ENCODE results near the gene DNASE2.

Gene DNASE2

DNA sequence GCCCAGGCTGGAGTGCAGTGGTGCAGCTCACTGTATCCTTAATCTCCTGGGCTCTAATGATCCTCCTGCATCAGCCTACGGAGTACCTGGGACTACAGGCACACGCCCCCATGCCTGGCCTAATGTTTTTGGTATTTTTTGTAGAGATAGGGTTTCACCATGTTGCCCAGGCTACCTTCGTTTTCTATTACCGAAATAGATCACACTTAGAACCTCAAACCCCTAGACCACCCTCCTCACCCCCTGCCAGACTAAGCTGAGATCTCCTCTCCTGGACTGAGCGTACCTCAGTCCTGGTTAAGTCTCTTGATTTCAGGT lies 5.4 kb upstream of the DNASE2 start:
- DNase-seq: peak; percentile 48

DNA sequence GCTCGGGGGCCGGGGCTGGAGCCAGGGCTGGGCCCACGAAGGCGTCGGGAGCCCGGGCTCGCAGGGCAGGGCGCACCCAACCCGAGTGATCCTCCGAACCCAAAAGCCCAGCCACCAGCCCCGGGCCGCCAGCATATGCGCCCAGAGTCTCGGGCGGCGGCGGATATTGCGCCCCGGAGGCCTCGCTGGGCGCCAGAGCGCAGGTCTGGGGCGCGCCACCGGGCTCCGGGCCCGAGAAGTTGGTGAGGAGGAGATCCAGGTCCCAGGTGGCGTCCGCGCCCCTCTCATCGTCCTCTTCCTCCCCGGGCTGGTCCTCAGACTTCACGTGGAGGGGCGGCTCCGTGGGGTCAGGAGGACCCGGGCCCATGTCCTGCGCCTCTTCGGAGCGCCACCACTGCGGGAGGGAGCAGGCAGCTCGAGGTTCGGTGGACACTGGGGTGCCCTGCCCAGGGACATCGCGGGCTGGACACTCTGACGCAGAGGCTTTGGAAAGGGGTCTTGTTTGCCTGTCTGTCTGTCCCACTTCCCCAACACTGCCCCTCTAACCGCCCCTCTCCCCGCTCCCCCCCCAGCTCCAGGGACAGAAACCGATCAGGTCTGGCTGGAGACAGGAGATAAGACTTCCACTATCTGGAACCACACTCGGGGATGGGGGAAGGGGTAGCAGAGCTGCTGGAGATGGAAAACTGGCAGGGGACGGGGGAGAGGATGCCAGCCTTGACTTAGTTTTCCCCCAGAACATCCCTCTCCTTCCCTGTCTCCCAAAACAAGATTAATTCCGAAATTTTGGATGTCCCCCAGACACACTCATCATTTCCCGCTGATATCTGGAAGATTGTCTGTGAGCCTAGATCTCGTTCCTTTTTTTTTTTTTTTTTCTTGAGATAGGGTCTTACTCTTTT lies 4.8 kb upstream of the DNASE2 start:
- DNase-seq: peak; percentile 95

DNA sequence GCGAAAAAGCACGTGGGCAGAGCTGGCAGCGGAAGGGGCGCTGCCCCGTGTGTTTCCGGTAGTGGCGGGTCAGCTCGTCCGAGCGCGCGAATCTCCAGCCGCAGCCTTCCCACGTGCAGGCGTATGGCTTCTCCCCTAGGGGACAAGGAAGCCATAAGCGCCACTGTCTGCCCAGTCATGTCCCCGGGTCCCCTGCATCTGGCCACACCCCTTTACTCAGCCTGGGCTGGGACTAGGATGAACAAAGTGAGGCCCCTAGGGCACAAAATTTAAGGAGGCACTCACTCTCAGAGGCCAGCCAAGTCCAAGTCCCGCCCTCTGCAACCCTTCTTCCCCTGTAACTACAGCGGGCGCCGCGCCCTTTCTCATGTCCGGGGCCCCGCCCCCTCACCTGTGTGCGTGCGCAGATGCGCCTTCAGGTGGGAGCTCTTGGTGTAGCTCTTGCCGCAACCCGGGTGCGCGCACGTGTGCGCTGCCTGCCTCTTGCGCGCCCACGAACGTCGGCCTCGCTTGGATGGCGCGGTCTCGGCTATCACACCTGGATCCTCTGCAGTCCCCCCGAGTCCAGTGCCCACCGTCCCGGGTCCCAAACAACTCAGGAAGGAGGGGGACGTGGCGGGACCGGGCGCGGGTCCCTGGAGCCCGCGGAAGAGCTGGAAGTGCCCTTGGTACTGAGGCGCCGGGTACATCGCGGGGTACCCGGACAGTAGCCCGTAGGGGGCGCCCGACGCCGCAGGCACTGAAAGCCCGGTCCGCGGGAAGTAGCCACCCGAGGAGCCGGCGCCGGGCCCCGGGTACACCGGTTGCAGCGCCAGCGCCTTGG lies 3.9 kb upstream of the DNASE2 start:
- peak; percentile 95 for DNase-seq

DNA sequence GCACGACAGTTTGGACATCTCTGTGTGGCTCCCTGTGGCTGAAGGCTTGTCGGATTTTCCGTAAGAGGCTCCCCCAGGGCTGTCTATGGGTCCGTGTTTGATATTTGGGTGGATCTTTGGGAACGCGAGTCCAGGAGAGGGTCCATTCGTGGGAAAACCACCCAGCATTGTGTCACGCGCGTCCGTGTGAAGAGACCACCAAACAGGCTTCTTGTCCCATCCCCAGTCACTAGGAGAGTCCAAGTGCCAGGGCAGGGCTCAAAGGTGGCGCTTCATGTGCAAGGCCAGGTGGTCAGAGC lies 3.3 kb upstream of the DNASE2 start:
- no peak for DNase-seq

DNA sequence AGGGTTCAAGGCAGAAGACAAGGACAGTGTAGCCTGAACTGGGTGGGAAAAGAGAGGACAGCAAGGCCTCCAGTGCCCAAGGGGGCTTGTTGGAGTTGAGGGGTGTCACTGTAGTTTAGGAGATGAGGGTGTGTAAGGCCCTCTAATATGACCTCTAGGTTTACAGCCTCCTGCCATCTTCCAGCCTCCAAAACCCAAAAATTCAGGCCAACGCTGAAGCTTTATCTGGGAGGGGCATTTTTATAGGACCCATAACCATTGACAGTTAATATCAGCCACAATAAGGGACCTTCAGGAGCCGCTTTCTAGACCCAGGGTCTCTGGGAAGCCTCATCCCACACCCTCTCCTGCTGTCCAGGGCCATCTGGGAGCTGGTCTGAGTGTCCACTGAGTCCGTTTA lies 3.0 kb upstream of the DNASE2 start:
- no peak for DNase-seq

DNA sequence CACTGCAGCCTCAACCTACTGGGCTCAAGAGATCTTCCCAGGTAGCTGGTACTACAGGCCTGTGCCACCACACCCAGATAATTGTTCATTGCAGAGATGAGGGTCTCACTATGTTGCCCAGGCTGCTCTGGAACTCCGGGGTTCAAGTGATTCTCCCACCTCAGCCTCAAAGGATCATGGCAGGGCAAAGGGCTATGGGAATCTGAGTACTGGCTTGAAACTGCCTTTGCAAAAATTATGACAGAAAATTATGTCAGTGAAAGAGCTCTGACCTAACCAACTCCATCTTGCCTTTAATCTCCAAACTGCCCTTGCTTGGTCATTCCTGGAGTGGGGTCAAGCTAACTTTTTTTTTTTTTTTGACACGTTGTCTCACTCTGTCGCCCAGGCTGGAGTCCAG lies 1.3 kb upstream of the DNASE2 start:
- DNase-seq: no peak

DNA sequence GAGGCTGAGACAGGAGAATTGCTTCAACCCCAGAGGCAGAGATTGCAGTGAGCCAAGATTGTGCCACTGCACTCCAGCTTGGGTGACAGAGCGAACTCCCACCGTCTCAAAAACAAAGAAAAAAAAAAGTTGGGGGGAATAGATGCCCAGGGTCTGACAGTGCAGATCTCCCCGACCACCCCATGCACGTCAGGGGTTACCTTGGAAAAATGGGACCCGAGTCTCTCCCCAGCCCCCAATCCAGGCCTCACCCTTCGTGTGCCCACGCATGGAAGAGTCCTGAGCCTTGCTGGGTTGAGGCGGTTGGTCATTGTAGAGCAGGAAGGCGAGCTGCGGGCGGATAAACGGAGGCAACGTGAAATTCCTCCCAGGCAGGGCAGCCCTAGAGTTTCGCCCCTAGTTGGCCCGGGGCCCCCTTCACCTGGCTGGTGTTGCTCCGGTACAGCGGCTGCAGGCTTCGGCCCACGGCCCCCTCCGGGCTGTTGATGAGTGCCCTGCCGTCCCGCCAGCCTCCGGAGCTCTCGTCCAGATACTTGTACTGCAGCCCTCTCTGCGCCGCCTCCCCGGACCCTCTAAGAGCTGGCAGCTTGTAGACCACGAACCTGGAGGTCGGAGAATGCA lies 588 bp downstream of the DNASE2 start:
- DNase-seq: peak; percentile 55

DNA sequence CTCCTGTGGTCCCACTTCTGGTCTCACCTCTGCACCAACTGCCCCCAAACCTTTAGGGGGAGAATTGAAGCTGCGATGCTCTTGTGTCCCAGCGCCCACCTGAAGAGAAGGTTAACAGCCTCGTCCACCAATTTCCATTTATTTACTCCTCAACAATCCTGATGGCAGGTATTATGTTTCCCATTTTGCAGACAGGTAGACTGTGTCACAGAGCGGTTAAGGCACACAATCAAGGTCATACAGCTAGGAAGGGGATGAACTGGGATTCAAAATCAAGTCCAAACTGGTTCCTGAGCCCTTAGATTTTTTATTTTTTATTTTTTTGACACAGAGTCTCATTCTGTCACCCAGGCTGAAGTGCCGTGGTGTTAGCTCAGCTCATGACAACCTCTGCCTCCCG lies 6.2 kb downstream of the DNASE2 start:
- DNase-seq: no peak

- DNase-seq: no peak
Observed at GRCh38 chr19:12873891-12874745, 7.1 kb downstream of the DNASE2 start.

- DNase-seq: peak; percentile 87
Observed at GRCh38 chr19:12872941-12873890, 8.0 kb downstream of the DNASE2 start.

DNA sequence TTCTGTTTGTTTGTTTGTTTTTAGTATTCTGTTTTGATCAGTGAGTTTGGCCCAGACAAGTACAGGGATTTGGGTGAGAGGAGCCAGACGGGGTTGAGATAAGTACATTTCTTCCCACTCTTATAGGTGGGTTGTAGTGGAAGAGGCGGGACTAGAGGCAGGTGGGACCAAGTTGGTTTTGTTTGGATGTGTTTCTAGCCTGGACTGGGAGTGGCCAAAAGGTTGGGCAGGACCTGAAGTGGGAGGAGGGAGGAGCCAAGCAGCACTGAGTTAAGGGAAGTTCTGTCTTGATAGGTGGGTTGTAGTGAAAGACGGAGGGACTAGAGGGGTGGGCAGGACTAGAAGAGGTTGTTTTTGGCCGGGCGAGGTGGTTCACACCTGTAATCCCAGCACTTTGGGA lies 9.0 kb downstream of the DNASE2 start:
- DNase-seq: peak; percentile 40

GRCh38 chr19:12871681-12872080 lies 9.6 kb downstream of the DNASE2 start:
- DNase-seq: no peak

DNA sequence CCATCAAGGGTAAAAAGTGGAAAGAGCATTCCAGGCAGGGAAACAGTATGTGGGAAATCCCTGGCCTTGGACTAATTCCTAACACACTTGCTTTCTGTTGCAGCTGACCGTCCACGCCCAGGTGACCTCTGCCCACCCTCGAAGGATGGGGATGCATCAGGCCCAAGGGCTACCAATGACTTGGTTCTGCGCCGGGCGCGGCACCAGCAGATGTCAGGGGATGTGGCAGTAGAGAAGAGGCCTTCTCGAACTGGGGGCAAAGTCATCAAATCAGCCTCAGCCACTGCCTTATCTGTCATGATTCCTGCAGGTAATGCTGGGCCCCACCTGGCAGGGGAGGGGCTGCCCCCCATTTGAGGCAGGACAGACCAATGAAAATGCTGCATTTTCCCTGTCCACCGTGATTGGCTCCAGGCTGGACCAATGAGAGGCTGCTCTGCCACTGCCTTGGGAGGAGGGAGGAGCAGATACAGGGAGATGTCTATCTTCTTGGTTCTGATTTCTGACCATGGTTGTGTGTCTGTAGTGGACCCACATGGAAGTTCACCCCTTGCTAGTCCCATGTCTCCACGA lies 12.6 kb downstream of the DNASE2 start:
- DNase-seq: no peak

GRCh38 chr19:12867120-12868099 lies 13.8 kb downstream of the DNASE2 start:
- peak; percentile 90 for DNase-seq

GRCh38 chr19:12866416-12867119 lies 14.7 kb downstream of the DNASE2 start:
- DNase-seq: no peak

- DNase-seq: no peak
Observed at GRCh38 chr19:12865746-12866415, 15.4 kb downstream of the DNASE2 start.

DNA sequence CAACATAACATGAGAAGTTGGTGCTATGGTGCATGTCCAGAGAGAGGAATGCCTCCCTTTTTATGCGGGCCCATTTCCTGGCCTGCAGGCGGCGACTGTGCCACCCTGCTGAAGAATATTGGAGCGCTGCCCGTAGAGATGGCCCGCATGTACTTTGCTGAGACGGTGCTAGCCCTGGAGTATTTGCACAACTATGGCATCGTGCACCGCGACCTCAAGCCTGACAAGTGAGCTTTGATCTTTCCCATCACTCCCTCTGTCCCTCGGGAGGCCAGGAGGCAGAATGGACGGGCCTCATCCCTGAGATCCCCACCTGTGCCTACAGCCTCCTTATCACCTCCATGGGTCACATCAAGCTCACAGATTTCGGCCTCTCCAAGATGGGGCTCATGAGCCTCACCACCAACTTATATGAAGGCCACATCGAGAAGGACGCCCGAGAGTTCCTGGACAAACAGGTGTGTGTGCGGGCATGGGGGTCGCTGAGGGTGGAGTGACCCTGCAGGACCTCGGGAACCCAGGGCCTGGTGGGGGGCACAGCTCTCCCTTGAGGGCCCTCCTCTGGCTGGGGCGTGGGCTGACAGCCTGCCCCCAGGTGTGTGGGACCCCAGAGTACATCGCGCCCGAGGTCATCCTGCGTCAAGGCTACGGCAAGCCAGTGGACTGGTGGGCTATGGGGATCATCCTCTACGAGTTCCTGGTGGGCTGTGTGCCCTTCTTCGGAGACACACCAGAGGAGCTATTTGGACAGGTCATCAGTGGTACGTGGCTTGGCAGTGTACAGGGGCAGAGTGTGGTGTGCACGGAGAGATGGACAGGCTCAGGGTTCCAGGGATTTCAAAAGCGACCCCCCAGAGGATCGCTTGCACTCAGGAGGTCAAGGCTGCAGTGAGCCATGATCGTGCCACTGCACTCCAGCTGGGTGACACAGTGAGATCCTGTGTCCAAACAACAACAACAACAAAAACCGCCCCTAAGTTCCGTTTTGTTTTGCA lies 16.2 kb downstream of the DNASE2 start:
- DNase-seq: no peak

GRCh38 chr19:12864143-12864542 lies 17.1 kb downstream of the DNASE2 start:
- DNase-seq: no peak

Data from hematopoietic multipotent progenitor cell treated with erythropoietin and hydrocortisone succinate and interleukin-3 and kit ligand, for 4 days (in vitro differentiated cells).